Prostate gland (tissue), 2 donors: ENCODE results near the gene HJURP.

Source experiments
- CTCF ChIP-seq, 4 experiments: fragments of 200-600 bp in 2 of 4; fragments of 450-650 bp in 2 of 4; sonication (generic) in 2 of 4; IDR thresholded peaks; 1 replicate in 3 of 4; 2 replicates in 1 of 4; pipeline ENCODE4 v1.5.1; 2016 to 2019; ENCODE audit warnings: antibody characterized with exemption in 4 of 4, mild to moderate bottlenecking in 2 of 4, moderate library complexity in 2 of 4
- POLR2A ChIP-seq: fragments of 450-650 bp; IDR thresholded peaks from one replicate; pipeline ENCODE4 v1.6.1; 2016; ENCODE audit warnings: antibody characterized with exemption, mild to moderate bottlenecking
- POLR2AphosphoS5 ChIP-seq: sonication (generic); formaldehyde crosslinking; IDR thresholded peaks from one replicate; pipeline ENCODE4 v1.6.1; 2017; ENCODE audit warnings: antibody characterized with exemption

- TF ChIP-seq CTCF (IDR thresholded peaks at IDR 0.05) = no peak
- no peak for TF ChIP-seq POLR2A
- no peak for TF ChIP-seq POLR2AphosphoS5
Measured at GRCh38 chr2:233849607-233850271, 4.6 kb downstream of the HJURP start.
